GM23338 (cell line): ENCODE results near the gene CSF3. TPM values are rescaled to one million over a fixed set of nuclear protein-coding genes. Genes with fewer than 3 reads are reported as not detected.

Source experiments
- ATAC-seq: fragments of 200-7000 bp; cut with Tn5 transposase; 3 replicates; pipeline ENCODE4 v1.9.1; 2020
- DNase-seq: peaks from one replicate; pipeline ENCODE4 v3.0.0-alpha.2; 2015; ENCODE audit warnings: low spot score
- H2AFZ ChIP-seq: fragments of 200-600 bp; sonication (generic); 2 replicates; pipeline ENCODE4 v1.8.0; 2016; ENCODE audit warnings: antibody characterized with exemption, mild to moderate bottlenecking, moderate library complexity
- H3F3A ChIP-seq: fragments of 200-600 bp; sonication (generic); replicated peaks from 2 replicates; pipeline ENCODE4 v1.8.0; 2017; ENCODE audit warnings: antibody characterized with exemption, mixed run types, low read depth
- H3K27ac ChIP-seq: fragments of 200-600 bp; sonication (generic); 2 replicates; pipeline ENCODE4 v1.6.1; 2016; ENCODE audit warnings: low read depth
- H3K27me3 ChIP-seq: fragments of 200-600 bp; sonication (generic); 2 replicates; pipeline ENCODE4 v1.8.0; 2016; ENCODE audit warnings: mild to moderate bottlenecking, mixed run types, moderate library complexity; ENCODE audit not compliant: insufficient read depth
- H3K36me3 ChIP-seq: fragments of 200-600 bp; sonication (generic); 2 replicates; pipeline ENCODE4 v1.8.0; 2016; ENCODE audit warnings: mild to moderate bottlenecking; ENCODE audit not compliant: insufficient read depth
- H3K4me1 ChIP-seq: fragments of 200-600 bp; sonication (generic); 2 replicates; pipeline ENCODE4 v1.8.0; 2016; ENCODE audit warnings: mild to moderate bottlenecking, moderate library complexity; ENCODE audit not compliant: insufficient read depth
- H3K4me2 ChIP-seq: fragments of 200-600 bp; sonication (generic); 2 replicates; pipeline ENCODE4 v1.7.1; 2017; ENCODE audit warnings: mixed run types
- H3K4me3 ChIP-seq: fragments of 200-600 bp; sonication (generic); 2 replicates; pipeline ENCODE4 v1.6.1; 2016; ENCODE audit warnings: mixed run types
- H3K79me2 ChIP-seq: fragments of 200-600 bp; sonication (generic); replicated peaks from 2 replicates; pipeline ENCODE4 v1.8.0; 2017; ENCODE audit warnings: mild to moderate bottlenecking; ENCODE audit not compliant: insufficient read depth
- H3K9me2 ChIP-seq: fragments of 200-600 bp; sonication (generic); 2 replicates; pipeline ENCODE4 v1.8.0; 2017; ENCODE audit not compliant: insufficient read depth
- H4K20me1 ChIP-seq: fragments of 200-600 bp; sonication (generic); replicated peaks from 2 replicates; pipeline ENCODE4 v1.8.0; 2017; ENCODE audit warnings: mild to moderate bottlenecking; ENCODE audit not compliant: insufficient read depth
- H3K27ac Mint-ChIP-seq: 2 replicates; pipeline ENCODE4 v1.8.0; 2020; ENCODE audit warnings: inconsistent platforms, mild to moderate bottlenecking, moderate library complexity, mixed read lengths
- H3K27me3 Mint-ChIP-seq: 3 replicates; pipeline ENCODE4 v1.8.0; 2022; ENCODE audit warnings: low read depth, mild to moderate bottlenecking, moderate library complexity, mixed read lengths, inconsistent platforms; ENCODE audit not compliant: insufficient read depth, poor library complexity
- H3K36me3 Mint-ChIP-seq: 3 replicates; pipeline ENCODE4 v1.8.0; 2021; ENCODE audit warnings: low read depth, mild to moderate bottlenecking, inconsistent platforms, moderate library complexity, mixed read lengths
- H3K4me1 Mint-ChIP-seq: 3 replicates; pipeline ENCODE4 v1.8.0; 2020; ENCODE audit warnings: mild to moderate bottlenecking, inconsistent platforms, mixed read lengths
- H3K4me3 Mint-ChIP-seq: 3 replicates; pipeline ENCODE4 v1.8.0; 2021; ENCODE audit warnings: moderate library complexity, mild to moderate bottlenecking, inconsistent platforms, mixed read lengths
- H3K9me3 Mint-ChIP-seq: 3 replicates; pipeline ENCODE4 v1.8.0; 2020; ENCODE audit warnings: moderate library complexity, mild to moderate bottlenecking, inconsistent platforms, mixed read lengths
- ETS1 ChIP-seq: IDR thresholded peaks from 2 replicates; pipeline ENCODE4 v1.6.1; 2016; ENCODE audit warnings: antibody characterized with exemption
- EZH2 ChIP-seq: fragments of 200-600 bp; sonication (generic); IDR thresholded peaks from one replicate; pipeline ENCODE4 v1.8.0; 2017; ENCODE audit warnings: antibody characterized with exemption, mild to moderate bottlenecking, low read depth; ENCODE audit not compliant: unreplicated experiment
- EZH2phosphoT487 ChIP-seq: fragments of 200-600 bp; sonication (generic); IDR thresholded peaks from one replicate; pipeline ENCODE4 v1.8.1; 2018; ENCODE audit warnings: antibody characterized with exemption; ENCODE audit not compliant: unreplicated experiment
- NANOG ChIP-seq: IDR thresholded peaks from 2 replicates; pipeline ENCODE4 v1.6.1; 2016; ENCODE audit warnings: antibody characterized with exemption, borderline replicate concordance
- REST ChIP-seq: IDR thresholded peaks from one replicate; pipeline ENCODE4 v1.6.1; 2018; ENCODE audit warnings: antibody characterized with exemption; ENCODE audit not compliant: unreplicated experiment
- STAT1 ChIP-seq: IDR thresholded peaks from one replicate; pipeline ENCODE4 v1.6.1; 2016; ENCODE audit warnings: antibody characterized with exemption; ENCODE audit not compliant: unreplicated experiment
- ZNF114 ChIP-seq: fragments of 250-450 bp; sonication (Bioruptor Pico); IDR thresholded peaks from 2 replicates; pipeline ENCODE4 v1.5.0; 2020; ENCODE audit warnings: mild to moderate bottlenecking, moderate library complexity
- polyA plus RNA-seq: library from polyadenylated mRNA; unstranded; fragments of >200 nt; fragmentation: Nextera tagmentation; extraction: Ambion mirVana; gene quantifications from 2 replicates; pipeline ENCODE4 v1.2.1, GENCODE V29; 2016
- total RNA-seq: library from RNA; depleted of rRNA; stranded (reverse); fragments of >200 nt; shearing (Covaris generic); gene quantifications from 2 replicates; pipeline ENCODE4 v1.2.3, GENCODE V29; 2014
- TF ChIP-seq, protein P1 (sequence below), 2 experiments: fragments of 200-600 bp in 1 of 2; sonication (generic) in 1 of 2; conservative IDR thresholded peaks; 2 replicates each; pipeline versions ENCODE4 v1.5.1 to v1.6.1; 2016 to 2017; ENCODE audit warnings: antibody characterized with exemption in 2 of 2, low read depth in 2 of 2, mild to moderate bottlenecking in 2 of 2, moderate library complexity in 1 of 2
- TF ChIP-seq, protein P2 (sequence below): fragments of 250-450 bp; sonication (Bioruptor Pico); IDR thresholded peaks from 2 replicates; pipeline ENCODE4 v1.5.0; 2020; ENCODE audit warnings: mild to moderate bottlenecking, moderate library complexity

Gene CSF3
- total and polyA plus RNA-seq, 2 experiments from 2014 or later: not detected

- H3F3A ChIP-seq: peaks cover 18% of the 10 kb centered on the region
- Mint-ChIP-seq H3K36me3 (peaks cover 67% of the 10 kb centered on the region), H3K4me1 (peaks cover 6% of the 10 kb centered on the region; the same call in 2 of the 3 replicates), H3K27me3 (peaks cover 4% of the 10 kb centered on the region), H3K4me3 (no peak overlapping the region), H3K27ac (no peak overlapping the region), H3K9me3 (no peaks in the 10 kb centered on the region)
- no peak overlapping the region for H3K27ac ChIP-seq
- no peaks in the 10 kb centered on the region for H3K27me3 ChIP-seq
- peaks cover 12% of the 10 kb centered on the region; the same call in 1 of the 2 replicates for H3K36me3 ChIP-seq
- TF ChIP-seq REST (no peak), STAT1 (no peak), ETS1 (no peak), NANOG (no peak), EZH2 (no peak), EZH2phosphoT487 (no peak), ZNF114 (no peak)
- TF ChIP-seq, protein P1, sequence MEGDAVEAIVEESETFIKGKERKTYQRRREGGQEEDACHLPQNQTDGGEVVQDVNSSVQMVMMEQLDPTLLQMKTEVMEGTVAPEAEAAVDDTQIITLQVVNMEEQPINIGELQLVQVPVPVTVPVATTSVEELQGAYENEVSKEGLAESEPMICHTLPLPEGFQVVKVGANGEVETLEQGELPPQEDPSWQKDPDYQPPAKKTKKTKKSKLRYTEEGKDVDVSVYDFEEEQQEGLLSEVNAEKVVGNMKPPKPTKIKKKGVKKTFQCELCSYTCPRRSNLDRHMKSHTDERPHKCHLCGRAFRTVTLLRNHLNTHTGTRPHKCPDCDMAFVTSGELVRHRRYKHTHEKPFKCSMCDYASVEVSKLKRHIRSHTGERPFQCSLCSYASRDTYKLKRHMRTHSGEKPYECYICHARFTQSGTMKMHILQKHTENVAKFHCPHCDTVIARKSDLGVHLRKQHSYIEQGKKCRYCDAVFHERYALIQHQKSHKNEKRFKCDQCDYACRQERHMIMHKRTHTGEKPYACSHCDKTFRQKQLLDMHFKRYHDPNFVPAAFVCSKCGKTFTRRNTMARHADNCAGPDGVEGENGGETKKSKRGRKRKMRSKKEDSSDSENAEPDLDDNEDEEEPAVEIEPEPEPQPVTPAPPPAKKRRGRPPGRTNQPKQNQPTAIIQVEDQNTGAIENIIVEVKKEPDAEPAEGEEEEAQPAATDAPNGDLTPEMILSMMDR (conservative IDR thresholded peaks at IDR 0.05; ENCODE audit: low read depth in 2 of 2): no peak
- TF ChIP-seq, protein P2, sequence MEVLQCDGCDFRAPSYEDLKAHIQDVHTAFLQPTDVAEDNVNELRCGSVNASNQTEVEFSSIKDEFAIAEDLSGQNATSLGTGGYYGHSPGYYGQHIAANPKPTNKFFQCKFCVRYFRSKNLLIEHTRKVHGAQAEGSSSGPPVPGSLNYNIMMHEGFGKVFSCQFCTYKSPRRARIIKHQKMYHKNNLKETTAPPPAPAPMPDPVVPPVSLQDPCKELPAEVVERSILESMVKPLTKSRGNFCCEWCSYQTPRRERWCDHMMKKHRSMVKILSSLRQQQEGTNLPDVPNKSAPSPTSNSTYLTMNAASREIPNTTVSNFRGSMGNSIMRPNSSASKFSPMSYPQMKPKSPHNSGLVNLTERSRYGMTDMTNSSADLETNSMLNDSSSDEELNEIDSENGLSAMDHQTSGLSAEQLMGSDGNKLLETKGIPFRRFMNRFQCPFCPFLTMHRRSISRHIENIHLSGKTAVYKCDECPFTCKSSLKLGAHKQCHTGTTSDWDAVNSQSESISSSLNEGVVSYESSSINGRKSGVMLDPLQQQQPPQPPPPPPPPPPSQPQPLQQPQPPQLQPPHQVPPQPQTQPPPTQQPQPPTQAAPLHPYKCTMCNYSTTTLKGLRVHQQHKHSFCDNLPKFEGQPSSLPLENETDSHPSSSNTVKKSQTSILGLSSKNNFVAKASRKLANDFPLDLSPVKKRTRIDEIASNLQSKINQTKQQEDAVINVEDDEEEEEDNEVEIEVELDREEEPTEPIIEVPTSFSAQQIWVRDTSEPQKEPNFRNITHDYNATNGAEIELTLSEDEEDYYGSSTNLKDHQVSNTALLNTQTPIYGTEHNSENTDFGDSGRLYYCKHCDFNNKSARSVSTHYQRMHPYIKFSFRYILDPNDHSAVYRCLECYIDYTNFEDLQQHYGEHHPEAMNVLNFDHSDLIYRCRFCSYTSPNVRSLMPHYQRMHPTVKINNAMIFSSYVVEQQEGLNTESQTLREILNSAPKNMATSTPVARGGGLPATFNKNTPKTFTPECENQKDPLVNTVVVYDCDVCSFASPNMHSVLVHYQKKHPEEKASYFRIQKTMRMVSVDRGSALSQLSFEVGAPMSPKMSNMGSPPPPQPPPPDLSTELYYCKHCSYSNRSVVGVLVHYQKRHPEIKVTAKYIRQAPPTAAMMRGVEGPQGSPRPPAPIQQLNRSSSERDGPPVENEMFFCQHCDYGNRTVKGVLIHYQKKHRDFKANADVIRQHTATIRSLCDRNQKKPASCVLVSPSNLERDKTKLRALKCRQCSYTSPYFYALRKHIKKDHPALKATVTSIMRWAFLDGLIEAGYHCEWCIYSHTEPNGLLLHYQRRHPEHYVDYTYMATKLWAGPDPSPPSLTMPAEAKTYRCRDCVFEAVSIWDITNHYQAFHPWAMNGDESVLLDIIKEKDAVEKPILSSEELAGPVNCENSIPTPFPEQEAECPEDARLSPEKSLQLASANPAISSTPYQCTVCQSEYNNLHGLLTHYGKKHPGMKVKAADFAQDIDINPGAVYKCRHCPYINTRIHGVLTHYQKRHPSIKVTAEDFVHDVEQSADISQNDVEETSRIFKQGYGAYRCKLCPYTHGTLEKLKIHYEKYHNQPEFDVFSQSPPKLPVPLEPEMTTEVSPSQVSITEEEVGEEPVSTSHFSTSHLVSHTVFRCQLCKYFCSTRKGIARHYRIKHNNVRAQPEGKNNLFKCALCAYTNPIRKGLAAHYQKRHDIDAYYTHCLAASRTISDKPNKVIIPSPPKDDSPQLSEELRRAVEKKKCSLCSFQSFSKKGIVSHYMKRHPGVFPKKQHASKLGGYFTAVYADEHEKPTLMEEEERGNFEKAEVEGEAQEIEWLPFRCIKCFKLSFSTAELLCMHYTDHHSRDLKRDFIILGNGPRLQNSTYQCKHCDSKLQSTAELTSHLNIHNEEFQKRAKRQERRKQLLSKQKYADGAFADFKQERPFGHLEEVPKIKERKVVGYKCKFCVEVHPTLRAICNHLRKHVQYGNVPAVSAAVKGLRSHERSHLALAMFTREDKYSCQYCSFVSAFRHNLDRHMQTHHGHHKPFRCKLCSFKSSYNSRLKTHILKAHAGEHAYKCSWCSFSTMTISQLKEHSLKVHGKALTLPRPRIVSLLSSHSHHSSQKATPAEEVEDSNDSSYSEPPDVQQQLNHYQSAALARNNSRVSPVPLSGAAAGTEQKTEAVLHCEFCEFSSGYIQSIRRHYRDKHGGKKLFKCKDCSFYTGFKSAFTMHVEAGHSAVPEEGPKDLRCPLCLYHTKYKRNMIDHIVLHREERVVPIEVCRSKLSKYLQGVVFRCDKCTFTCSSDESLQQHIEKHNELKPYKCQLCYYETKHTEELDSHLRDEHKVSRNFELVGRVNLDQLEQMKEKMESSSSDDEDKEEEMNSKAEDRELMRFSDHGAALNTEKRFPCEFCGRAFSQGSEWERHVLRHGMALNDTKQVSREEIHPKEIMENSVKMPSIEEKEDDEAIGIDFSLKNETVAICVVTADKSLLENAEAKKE (CRISPR knock-in tag): no peak
- no peak overlapping the region for H2AFZ ChIP-seq
- H3K79me2 ChIP-seq: no peaks in the 10 kb centered on the region
- no peaks in the 10 kb centered on the region for H3K4me1 ChIP-seq
- no peaks in the 10 kb centered on the region for H4K20me1 ChIP-seq
- ATAC-seq: no peak
- no peaks in the 10 kb centered on the region for H3K9me2 ChIP-seq
- no peak overlapping the region for H3K4me3 ChIP-seq
- H3K4me2 ChIP-seq: no peak overlapping the region
- no peak for DNase-seq
Measured at GRCh38 chr17:40028595-40028994, 13.4 kb downstream of the CSF3 start.
